NCI-H69 (cell line): Measurements from ENCODE around the gene PRXL2B.
"Not testable (repeated sequence)": the region's sequence is repeated elsewhere in the genome, so short reads cannot be mapped to it uniquely, and the experiment has no call there.

Experiments used
- DNase-seq: peaks from one replicate; lab custom pipeline; 2025; lab: John Stamatoyannopoulos, UW

PRXL2B gene, protein sequence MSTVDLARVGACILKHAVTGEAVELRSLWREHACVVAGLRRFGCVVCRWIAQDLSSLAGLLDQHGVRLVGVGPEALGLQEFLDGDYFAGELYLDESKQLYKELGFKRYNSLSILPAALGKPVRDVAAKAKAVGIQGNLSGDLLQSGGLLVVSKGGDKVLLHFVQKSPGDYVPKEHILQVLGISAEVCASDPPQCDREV

DNA sequence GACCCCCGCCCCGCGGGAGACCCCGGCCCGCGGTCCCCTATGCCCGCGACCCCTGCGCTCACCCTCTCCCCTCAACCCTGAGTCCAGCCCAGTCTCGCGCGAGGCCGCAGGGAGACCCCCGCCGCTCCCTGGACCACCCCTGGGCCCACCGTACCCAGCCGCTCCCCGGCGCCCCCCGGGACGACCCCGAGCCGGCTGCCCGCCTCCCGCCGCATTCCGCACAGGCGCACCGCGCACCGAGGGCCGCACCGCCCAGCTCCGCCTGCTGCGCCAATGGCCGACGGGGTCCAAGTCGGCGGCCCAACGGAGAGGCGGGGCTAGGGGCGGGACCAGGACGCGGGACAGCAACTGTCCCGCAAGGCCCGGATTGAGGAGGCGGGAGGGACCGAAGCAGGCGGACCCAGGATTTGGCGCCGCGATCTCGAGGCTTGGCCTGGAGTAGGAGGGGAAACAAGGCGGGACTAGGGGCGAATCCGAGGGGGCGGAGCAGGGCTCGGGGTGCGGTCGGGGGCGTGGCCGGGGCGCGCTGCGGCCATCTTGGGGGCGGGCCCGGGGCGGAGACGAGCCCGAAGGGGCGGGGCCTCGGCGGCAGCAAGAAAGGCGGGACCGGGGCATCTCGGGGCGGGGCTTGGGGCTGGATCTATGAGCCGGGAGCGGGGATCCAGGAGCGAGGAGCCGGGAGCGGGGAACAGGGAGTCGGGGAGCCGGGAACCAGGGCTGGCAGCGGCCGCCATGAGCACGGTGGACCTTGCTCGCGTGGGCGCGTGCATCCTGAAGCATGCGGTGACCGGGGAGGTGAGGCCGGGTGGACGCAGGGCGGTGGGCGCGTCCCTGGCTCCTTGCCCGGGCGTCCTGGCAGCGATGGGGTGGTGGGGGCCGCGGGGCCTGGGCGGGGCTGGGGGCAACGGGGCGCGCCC is at the start of gene PRXL2B:
PRXL2B (plus strand) TSS at position 624 of the 917 bp plus-strand sequence; CDS start at position 733, 109 bp downstream.
- DNase-seq: peak; percentile 94

GRCh38 chr1:2537784-2538115 is 48.8 kb upstream of the PRXL2B start:
- peak; percentile 72 for DNase-seq

- no peak for DNase-seq
Observed at GRCh38 chr1:2538376-2538775, 48.2 kb upstream of the PRXL2B start.

- DNase-seq: no peak
Observed at GRCh38 chr1:2538872-2539271, 47.7 kb upstream of the PRXL2B start.

DNA sequence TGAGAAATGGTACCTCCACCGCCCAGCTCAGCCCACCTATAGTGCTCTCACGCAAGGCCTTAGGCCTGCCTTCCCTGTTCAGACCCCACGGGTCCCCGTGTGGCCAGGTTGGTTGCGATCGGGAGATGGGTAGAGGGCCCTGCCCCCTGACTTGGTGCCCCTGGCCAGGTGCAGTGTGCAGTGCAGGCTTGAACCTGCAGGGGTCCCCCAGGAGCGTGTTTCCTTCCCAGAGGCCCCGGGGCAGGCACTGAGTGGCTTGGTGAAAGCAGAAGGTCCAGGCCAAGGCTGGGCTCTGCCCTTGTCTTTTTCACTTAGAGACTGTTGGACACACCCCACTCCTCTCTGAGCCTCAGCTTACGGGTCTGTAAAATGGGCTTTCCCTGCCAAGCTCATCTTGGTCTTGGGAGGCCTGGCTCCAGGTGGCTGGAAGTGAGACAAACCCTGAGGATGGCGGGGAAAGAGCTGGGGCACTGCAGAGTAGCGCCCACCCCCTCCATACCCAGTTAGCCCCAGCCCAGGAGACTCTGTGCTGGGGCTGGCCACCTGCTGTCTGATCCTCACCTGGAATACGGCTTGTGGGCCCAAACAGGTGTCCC is 47.2 kb upstream of the PRXL2B start:
- peak; percentile 10 for DNase-seq

DNA sequence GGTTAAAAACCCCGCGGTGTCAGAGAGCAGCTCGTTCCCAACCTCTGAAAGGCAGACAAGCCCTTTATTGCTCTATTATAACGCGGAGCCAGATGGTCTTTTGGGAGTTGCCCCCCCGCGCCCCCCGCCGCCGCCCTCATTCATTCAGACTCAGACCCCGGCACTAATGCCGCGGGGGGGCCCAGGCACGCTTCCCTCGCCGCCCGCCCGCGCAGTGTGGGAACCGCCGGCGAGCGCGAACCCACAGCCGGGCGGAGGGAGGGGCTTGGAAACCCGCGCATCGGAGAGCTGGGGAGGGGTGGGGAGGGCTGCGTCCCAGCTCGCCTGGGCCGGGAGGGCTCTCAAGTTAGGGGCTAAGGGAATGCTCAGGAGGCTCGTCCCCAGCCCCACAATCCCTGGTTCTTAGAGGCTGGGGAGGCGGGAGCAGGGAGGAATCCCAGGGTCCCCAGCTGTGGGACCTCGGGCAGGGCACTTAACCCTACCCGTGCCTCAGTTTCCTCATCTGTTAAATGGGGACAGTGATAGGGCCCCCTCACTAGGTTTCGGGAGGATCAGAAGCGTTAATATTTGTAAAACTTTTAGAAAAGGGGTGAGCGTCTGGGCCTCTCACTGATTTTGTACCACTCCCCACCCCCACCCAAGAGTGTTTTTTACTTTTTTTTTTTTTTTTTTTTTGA is 45.6 kb upstream of the PRXL2B start:
- peak; percentile 72 for DNase-seq

GRCh38 chr1:2541619-2542245 is 44.8 kb upstream of the PRXL2B start:
- DNase-seq: peak; percentile 43

- DNase-seq: no peak
Observed at GRCh38 chr1:2542246-2542915, 44.2 kb upstream of the PRXL2B start.

- DNase-seq: peak; percentile 84
Observed at GRCh38 chr1:2543543-2544092, 43.0 kb upstream of the PRXL2B start.

GRCh38 chr1:2544093-2544874 is 42.3 kb upstream of the PRXL2B start:
- peak; percentile 10 for DNase-seq

DNA sequence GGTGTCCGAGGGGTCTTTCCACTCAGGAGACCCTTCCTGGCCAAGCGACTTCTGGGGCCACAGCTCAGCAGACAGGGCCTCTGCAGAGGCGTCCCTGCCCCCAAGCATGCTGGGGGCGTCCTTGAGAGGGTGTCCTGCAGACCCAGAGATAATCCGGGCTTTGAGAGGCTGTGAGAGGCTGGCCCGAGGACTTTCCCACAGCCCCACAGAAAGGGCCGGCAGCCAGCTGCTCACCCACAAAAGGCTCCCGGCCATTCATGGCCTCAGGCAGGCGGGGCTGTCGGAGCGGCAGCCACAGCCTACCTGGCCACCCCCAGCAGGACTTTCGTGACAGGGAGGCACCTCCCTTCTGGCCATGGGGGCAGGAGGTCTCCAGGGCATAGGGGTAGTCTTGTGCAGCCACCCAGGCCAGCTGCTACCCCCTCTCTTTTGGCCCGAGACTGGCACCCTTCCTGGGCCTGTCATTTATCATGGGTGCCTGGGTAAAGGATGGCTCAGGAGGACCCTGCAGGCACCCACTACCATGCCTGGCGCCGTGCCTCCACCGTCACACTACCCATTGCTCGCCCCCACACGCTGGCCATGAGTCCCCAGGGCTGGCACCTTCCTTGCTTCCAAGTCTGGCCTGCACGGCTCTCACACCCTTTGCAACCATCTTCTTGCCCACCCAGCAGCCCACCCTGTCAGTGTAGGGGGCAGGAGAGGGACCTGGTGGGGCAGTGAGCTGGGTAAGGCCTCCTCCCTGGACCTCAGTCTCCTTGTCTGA is 41.5 kb upstream of the PRXL2B start:
- DNase-seq: peak; percentile 16

GRCh38 chr1:2545754-2546514 is 40.6 kb upstream of the PRXL2B start:
- peak; percentile 92 for DNase-seq

DNA sequence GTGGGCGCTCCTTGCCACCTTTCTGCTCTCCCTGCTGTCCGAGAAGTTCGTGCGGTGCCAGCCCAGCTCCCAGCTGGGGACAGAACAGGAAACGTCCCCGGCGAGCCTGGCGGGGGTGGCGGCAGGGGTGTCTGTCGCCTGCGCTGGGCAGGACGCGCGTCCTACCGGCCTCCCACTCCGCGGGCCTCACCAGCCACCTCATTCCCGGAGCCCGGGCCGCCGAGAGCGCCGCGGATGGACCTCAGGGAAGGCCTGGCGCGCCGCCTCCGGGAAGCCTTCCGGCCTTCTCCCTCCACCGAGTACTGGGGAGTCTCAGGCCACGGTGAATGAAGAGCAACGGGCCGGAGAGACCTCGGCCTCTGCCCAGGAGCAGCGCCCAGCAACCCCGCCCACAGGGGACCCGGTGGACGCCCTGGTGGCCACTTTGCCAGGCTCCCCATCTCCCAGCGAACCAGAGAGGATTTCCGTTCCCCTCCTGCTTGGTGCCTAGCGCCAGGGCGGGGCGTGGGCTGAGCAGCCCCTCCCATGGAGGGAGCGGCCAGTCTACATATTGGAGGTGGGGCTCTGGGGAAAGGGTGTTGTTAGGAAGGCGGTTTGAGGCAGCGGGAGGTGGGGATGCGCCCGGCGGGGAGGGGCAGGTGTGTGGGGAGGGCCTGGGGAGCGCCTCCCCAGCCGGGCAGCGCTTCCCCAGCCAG is 39.9 kb upstream of the PRXL2B start:
- DNase-seq: peak; percentile 94

DNA sequence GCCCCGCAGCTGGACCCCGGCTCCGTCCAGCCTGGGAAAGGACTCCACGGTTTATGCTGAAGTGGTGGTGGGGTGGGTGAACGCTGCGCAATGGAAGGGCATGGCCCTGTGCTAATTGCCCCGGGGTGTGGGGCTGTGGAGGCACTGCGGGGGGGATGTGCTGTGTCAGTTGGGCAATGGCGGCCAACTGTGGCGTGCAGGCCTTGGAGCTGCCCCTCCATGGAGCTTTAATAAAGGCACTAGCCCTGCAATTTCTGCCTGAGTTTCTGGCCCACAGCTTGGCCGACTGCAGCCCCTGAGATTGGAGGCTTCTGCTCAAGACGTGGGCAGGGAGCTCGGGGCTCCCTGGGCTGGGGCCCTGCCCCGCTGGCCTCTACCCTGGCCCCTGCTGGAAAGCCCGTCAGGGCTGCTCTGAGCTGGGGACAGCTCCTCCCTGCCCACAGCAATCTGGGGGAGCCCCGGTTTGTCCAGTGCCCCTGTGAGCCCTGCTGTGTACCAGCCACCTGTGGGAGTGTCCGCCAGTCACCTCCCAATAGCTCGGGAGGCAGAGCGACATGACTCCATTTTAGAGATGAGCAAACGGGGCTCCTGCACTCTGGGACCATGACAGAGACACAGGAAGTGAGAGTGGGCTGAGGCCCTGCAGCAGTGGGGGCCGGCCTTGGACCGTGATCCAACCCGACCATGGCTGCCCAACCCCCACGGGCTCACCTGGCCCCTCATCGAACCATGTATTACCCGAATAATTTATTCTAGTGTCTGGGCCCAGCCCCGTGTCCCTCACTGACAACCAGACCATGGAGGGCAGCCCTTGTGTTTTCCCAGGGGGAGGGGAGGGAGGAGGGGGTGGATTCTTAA is 39.1 kb upstream of the PRXL2B start:
- peak; percentile 59 for DNase-seq

DNA sequence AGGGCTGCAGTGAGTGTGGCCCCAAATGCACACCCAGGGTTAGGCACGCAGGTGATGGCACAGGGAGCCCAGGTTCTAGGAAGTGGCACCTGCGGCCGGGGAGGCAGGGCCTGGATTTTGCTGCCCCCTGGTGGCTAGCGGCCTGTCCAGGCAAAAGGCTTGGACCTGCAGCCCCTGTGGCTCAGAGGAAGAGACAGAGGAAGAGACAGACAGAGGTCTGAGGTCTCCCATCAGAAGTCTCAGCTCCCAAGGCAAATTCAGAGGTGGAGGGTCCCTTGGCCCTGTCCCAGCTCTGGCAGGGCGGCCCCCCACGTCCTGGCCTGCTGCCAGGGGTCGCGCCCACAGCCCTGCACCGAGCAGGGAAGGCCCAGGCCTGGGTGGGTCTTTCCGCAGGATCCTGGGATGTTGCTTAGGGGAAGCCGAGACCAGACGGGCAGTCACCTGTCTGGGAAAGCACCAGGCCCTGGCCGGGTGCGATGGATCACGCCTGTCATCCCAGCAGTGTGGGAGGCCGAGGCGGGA is 38.4 kb upstream of the PRXL2B start:
- peak; percentile 79 for DNase-seq

- DNase-seq: not testable (repeated sequence)
Observed at GRCh38 chr1:2549367-2550029, 37.1 kb upstream of the PRXL2B start.
